Activated T-cell treated with anti-CD3 and anti-CD28 coated beads, Interleukin-2, amount 50 U/mL, for 48 hours (primary cell): ENCODE measurements around the gene GALNT7.
"Not testable (repeated sequence)": the region's sequence is repeated elsewhere in the genome, so short reads cannot be mapped to it uniquely, and the experiment has no call there.

Experiments used
- DNase-seq, 2 experiments: peaks; one replicate each; pipeline ENCODE4 v3.0.0-alpha.2; 2020

GALNT7 gene

DNA sequence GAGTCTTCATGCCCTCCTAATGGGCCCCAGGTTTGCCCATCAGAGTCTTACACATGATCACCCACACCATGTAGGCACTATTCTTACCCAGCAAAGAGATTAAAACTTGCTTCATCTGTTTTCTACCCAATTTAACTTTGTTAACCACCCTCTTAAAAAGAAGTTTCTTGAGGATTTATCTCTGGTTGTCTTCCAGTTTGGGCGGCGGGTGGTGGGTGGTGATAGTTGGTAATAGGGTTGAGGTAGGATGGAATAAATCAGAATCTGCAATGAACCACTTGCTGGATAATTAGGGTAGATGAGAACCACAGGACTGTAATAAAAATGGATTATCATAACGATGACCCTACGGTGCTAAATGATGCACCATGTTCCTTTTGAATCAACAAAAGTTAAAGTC lies 30.9 kb downstream of the GALNT7 start:
- no peak for DNase-seq

DNA sequence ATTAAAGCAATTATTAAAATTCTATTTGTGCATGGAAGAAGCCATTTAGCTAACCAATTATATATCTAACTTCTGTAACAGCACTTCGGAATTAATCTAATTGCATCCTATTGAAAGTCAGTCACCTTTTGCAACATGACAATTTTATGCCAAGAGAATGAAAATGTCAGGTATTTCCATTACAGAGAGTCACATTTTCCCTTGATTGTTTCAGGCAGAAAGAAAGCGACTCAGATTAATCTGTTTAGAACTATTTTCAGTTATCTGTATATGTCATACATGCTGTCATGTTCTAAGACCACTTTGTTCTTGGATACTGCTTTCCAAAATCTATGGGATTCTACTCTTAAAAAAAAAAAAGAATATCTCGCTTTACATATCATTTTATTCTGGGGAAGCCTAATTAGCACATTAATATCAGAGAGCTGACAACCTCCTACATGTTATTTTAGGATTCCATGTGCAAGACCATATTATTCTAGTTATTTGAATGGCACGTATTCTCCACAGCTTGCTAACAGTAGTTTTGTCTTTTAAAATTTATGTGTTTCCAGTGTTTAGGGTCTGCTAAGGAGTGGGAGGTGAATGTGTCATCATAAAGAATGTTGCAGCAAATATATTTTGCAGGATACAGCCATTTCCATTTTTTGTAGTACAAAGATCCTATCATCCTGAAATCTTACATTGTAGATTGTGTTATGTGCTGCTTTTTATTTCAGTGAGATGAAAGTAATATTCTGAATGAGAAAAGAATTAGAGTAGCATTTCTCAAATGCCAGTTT lies 31.7 kb downstream of the GALNT7 start:
- no peak for DNase-seq

GRCh38 chr4:173202395-173202794 lies 33.8 kb downstream of the GALNT7 start:
- DNase-seq, result no peak

DNA sequence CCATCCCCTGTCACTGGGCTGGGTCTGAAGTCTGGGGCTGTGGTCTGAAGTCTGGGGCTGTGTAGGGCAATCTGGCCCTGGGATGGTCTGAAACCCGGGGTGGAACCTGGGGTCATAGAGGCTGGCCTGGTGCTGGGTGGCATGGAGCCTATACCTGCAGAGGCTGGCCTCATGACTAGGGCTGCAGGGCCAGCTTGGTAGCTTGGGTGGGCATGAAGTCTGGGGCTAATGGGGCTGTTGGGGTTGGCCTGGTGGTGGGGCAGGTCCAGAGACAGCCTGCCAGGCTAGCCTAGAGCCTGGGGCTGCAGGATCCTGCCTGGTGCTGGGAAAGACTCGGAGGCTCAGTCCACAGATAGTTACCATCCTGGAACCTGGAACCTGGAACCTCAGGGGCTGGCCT lies 37.0 kb downstream of the GALNT7 start:
- no peak for DNase-seq

DNA sequence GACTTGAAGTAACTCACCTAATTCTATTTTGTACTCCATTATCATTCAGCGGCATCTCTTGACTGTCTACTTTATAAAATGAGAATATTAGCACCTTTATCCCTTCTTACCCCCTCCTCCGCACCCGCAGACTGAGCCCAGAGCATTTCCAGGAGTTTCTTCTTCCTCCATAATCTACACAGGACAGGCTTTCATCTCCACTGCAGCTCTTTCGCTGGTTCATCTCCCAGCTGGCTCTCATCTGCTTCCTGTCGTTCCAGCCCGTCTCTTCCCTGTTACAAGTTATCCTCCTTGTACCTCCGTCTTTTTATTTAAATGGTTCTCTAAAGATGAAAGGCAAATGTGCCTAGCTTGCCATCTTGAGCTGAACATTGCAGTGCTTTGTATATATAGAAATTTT lies 39.8 kb downstream of the GALNT7 start:
- no peak for DNase-seq

DNA sequence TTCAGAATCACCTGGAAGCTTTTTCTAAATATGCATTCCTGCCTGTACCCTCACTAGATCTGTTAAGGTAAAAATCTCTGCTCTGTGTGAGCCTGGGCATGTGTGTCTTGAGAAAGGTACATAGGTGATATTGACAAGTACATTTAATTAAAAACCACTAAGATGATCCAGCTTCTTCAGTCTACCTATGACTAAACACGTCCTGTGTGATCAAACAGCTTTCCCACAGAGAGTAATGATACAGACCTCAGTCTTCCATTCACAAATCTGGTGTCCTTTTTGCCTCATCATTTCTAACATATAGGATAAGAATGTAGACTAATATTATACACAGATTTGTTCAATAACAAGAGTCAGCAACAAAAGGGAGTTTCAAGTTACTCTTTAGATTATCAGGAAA lies 42.6 kb downstream of the GALNT7 start:
- DNase-seq, result no peak

GRCh38 chr4:173211838-173212237 lies 43.2 kb downstream of the GALNT7 start:
- DNase-seq, result no peak

DNA sequence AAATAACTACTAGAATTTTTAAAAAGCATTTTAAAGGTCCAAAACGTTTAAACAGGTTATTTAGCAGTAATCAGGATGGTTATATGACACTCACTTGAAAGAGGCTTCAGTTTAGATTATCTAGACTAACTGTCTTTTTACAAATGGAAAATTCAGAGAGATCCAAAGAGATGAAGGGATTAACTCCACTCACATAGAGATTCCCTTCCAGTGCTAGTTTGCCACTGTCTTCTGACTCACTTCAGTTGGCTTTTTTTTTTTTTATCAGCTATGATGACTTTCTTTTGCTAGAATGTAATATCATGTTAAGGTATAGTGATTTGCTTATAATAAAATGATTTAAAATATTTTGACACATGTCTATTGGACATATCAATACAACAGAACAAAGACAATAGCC lies 43.8 kb downstream of the GALNT7 start:
- DNase-seq, result no peak

- no peak for DNase-seq
Observed at GRCh38 chr4:173213296-173213695, 44.7 kb downstream of the GALNT7 start.

DNA sequence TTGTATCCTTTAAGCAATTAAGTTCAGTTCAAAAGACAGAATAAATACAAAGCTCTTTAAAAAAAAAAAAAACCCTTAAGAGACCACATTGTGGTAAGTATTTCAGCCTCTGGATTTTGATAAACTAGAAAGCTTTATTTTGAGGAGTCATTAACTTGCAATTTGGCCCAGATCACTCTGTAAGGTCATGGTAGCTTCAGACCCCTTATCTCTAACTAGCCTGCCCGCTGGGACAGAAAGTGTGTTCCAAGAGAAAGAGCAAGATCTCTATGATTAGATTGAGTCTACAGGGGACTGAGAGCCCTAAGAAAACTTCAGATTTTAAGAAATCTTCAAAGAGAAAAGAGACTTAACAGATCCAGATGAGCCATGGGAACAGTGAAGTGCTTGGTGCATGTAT lies 45.6 kb downstream of the GALNT7 start:
- DNase-seq, result no peak

GRCh38 chr4:173214661-173215060 lies 46.0 kb downstream of the GALNT7 start:
- no peak for DNase-seq

- DNase-seq, result no peak
Observed at GRCh38 chr4:173217075-173217474, 48.5 kb downstream of the GALNT7 start.

DNA sequence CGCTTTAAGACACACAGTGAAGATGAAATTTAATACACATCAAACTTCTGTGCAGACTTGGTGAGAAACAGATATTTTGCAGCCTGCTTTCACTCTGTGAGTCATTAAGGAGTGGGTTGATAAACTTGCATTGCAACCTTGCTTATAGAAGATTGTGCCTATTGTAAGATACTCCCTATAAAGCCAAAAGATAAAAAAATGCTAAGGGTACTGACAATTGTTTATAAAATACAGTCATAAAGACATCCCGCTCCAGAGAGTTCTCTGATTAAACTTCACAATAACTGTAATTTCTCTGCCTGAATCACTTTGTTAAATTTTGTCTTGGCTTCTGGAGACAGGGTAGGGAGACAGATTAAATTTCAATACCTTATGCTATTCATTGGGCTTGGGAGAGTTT lies 49.1 kb downstream of the GALNT7 start:
- DNase-seq, result no peak

GRCh38 chr4:173218411-173219125 lies 50.0 kb downstream of the GALNT7 start:
- no peak for DNase-seq

- DNase-seq, result not testable (repeated sequence)
Observed at GRCh38 chr4:173219126-173219437, 50.5 kb downstream of the GALNT7 start.

DNA sequence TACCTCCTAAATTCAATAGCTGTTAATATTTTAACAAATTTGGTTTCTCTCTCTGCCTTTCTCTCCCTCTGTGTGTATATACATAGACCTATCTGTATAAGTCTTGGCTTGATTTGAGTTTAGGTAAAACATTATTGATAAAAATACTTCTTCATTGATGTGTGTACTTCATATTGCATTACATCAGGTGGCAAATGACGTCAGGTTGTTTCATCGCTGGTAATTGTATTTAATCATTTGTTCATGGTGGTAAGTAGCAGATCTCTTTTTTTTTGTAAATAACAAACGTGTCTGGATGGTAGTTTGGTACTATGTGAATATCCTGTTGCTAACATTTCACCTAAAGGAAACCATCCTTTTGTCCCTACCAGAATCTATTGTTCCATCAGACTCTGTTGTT lies 55.1 kb downstream of the GALNT7 start:
- no peak for DNase-seq

DNA sequence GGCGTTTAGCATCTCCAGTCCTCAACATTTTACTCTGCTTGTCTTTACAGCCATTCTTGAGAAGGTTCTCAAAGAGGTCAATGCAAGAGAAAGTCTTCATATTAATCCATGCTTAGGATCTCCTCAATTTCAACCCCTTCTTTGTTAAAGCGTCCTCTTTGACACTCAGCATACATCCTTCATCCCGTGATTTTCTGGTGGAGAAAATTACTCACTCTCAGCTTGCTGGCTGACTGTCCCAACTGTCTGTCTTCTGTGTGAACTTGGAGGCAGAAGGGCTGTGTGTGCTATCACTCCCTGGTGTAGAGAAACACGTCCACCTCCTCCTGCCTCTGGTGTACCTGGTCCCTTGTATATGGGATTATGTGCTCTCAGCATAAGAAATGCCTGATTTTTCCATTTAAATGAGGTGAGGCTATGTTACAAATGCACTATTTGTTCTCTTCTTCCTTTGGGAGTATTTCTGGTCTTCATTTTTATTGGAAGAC lies 57.8 kb downstream of the GALNT7 start:
- no peak for DNase-seq

DNA sequence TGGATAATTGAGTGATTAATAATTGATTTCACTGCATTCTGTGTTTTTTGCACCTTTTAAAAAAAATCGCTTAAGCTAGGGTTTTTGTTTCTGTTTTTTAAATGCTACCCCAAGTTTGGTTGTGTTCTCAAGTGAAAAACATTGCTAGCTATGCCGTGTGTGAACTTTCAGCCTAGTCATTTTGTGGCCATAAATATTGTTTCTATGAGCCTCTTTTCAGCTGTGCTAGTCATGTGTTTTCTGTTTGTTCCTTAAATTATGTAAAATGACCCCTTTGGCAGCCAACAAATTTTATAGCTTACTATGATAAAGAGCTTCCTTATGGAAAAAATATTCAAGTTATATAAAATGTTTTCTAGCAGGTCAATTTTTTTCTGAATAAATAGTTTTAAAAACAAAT lies 59.1 kb downstream of the GALNT7 start:
- DNase-seq, result no peak

DNA sequence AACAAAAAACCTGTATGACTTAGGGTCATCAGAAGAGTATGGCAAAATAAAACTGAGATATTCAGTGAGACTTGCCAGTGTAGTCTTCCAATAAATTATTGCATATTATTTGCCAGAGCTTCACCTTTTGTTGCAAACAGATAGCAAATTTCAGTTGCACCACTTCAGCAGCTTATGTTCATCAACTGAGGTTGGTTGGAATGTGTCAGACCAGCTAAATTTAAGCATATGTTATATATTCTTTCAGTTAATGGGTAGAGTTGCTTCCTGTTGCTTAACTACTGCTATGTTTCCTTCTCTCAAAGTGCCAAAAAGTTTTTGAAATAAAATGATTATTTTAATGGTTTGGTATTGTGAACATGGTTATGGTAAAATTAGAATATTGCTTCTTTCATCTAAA lies 61.5 kb downstream of the GALNT7 start:
- no peak for DNase-seq

DNA sequence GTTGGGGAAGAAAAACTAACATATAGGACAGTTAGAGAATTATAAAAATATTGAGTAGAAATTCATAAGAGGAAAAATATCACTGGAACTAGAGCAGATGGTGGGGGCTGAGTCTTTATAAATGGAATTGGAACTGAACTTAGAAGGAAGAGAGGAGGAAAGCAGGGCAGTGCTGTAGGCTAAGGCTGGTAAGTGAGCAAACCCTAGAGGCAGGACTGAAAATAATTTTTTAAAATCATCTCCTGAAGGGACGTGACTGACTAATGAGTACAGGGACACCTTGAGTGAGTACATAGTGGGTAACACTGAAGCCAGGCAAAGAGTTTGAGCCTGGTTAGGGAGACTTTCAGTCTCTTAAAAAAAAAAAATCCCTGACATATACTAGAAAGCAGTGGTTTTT lies 63.3 kb downstream of the GALNT7 start:
- no peak for DNase-seq

GRCh38 chr4:173233857-173234256 lies 65.2 kb downstream of the GALNT7 start:
- DNase-seq, result no peak

DNA sequence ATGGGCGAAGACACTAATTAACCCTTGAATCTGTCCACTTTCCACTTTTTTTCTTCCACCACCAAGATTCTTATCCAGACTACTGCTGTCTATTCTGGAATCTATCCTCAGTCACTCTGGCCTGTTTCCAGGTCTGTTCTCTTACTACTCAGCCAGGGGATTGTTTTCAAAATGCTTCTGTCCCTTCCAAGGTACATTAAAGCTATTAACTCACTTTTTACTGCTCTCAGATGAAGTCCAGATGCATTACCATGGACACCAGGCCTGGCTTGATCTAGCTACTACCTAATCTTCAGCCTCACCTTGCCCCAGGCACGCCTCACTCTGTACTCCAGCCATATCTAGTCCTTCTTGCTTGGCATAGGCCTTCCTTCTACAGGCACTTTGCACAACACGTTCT lies 66.4 kb downstream of the GALNT7 start:
- DNase-seq, result no peak

DNA sequence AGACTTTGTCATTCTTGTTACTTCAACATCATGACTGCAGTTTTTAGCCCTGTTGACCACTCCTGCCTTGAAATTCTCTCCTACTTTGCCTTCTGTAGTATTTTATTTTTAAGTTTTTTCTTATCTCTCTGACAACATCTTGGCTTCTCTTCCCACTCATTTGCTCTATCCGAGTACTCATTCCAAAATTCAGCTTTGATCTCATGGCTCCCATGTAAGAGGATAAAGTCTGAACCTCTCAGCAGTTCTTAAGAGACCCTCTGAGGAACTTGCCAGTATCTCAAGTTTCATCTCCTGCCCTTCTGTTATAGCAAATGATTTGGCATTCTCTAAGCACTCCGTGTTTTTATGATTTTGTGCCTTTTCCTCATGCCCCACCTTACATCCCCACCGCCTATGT lies 67.7 kb downstream of the GALNT7 start:
- no peak for DNase-seq

DNA sequence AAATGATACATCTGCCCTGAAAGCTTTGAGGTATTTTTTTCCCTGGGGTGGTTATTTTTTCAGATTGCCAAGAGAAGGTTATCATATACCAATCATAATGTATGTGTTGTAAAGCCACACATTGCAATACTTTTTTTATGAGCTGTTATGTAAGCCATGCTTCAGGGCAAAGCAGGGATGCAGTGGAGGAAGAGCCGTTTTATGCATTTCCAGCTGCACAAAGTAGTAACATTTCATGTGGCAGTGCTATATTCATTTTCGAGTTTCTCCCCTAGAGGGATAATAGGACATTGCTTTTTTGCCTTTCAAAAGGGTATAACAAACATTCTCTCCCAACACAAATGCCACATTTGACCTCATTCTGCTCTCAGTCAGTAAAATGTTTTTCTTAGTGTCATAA lies 68.5 kb downstream of the GALNT7 start:
- DNase-seq, result no peak

GRCh38 chr4:173237762-173238161 lies 69.2 kb downstream of the GALNT7 start:
- no peak for DNase-seq
